GM21360 (cell line): ENCODE results near the gene WNT4.
"Not testable (repeated sequence)": the region's sequence is repeated elsewhere in the genome, so short reads cannot be mapped to it uniquely, and the experiment has no call there.

Experiments
- ATAC-seq: cut with Tn5 transposase; IDR thresholded peaks from one replicate; pipeline ENCODE4 v1.9.1; 2021; ENCODE audit warnings: mild to moderate bottlenecking, moderate library complexity; ENCODE audit not compliant: unreplicated experiment

The WNT4 gene

GRCh38 chr1:22114083-22115012, 28.5 kb downstream of the WNT4 start:
- no peak for ATAC-seq

GRCh38 chr1:22112554-22112953, 30.3 kb downstream of the WNT4 start:
- ATAC-seq = no peak

- ATAC-seq = no peak
Measured at GRCh38 chr1:22111620-22112019, 31.3 kb downstream of the WNT4 start.

GRCh38 chr1:22111115-22111514, 31.8 kb downstream of the WNT4 start:
- no peak for ATAC-seq

GRCh38 chr1:22110016-22110415, 32.9 kb downstream of the WNT4 start:
- no peak for ATAC-seq

GRCh38 chr1:22108339-22109105, 34.4 kb downstream of the WNT4 start:
- no peak for ATAC-seq

- no peak for ATAC-seq
Measured at GRCh38 chr1:22107126-22107525, 35.8 kb downstream of the WNT4 start.

- no peak for ATAC-seq
Measured at GRCh38 chr1:22105611-22106207, 37.2 kb downstream of the WNT4 start.

GRCh38 chr1:22104865-22105437, 37.9 kb downstream of the WNT4 start:
- ATAC-seq = no peak

GRCh38 chr1:22104094-22104493, 38.8 kb downstream of the WNT4 start:
- no peak for ATAC-seq

GRCh38 chr1:22102746-22103145, 40.2 kb downstream of the WNT4 start:
- no peak for ATAC-seq

GRCh38 chr1:22101995-22102394, 40.9 kb downstream of the WNT4 start:
- ATAC-seq = no peak

GRCh38 chr1:22101199-22101598, 41.7 kb downstream of the WNT4 start:
- no peak for ATAC-seq

- no peak for ATAC-seq
Measured at GRCh38 chr1:22100168-22100567, 42.7 kb downstream of the WNT4 start.

- no peak for ATAC-seq
Measured at GRCh38 chr1:22098752-22099151, 44.1 kb downstream of the WNT4 start.

GRCh38 chr1:22096463-22096862, 46.4 kb downstream of the WNT4 start:
- ATAC-seq = no peak

GRCh38 chr1:22096036-22096435, 46.9 kb downstream of the WNT4 start:
- no peak for ATAC-seq

GRCh38 chr1:22093513-22093912, 49.4 kb downstream of the WNT4 start:
- no peak for ATAC-seq

GRCh38 chr1:22092026-22092768, 50.7 kb downstream of the WNT4 start:
- ATAC-seq = not testable (repeated sequence)

GRCh38 chr1:22090867-22091266, 52.0 kb downstream of the WNT4 start:
- no peak for ATAC-seq

GRCh38 chr1:22089787-22090186, 53.1 kb downstream of the WNT4 start:
- ATAC-seq = no peak
